ES-I3 (cell line): ENCODE results near the gene TMEM229A.
"Not testable (repeated sequence)": the region's sequence is repeated elsewhere in the genome, so short reads cannot be mapped to it uniquely, and the experiment has no call there.

ENCODE experiments used
- H3K36me3 ChIP-seq: 2 replicates; pipeline ENCODE4 v1.6.1; 2013; ENCODE audit warnings: mild to moderate bottlenecking, low read length, control low read depth, moderate library complexity; ENCODE audit not compliant: insufficient read depth
- H3K4me1 ChIP-seq: 2 replicates; pipeline ENCODE4 v1.6.1; 2013; ENCODE audit warnings: mild to moderate bottlenecking, control low read depth, low read length; ENCODE audit not compliant: insufficient read depth
- H3K9ac ChIP-seq: 2 replicates; pipeline ENCODE4 v1.6.1; 2013; ENCODE audit warnings: low read depth, mild to moderate bottlenecking, low read length, moderate library complexity
- H3K9me3 ChIP-seq: 2 replicates; pipeline ENCODE4 v1.6.1; 2013; ENCODE audit warnings: mild to moderate bottlenecking, low read length, moderate library complexity; ENCODE audit not compliant: control insufficient read depth, insufficient read depth

The TMEM229A gene

DNA sequence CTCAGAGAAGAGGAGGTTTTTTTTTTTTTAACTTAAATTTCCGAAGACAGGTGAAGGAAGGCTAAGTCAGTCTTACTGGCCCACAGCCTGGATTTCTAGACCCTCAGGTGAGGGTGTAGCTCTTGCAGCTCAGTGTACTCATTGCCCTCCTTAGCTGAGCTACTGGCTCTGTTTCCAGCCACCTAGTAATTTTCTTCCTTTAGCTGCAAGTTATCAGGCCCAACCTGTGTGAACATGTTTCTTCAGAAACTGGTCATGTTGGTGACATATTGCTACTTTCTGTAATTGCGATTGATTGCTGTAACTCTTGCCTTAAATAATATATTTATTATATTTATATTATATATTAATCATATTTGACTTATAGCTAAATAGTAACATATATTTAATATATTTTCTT, 10.0 kb upstream of the TMEM229A start:
- Histone ChIP-seq H3K4me1 (peaks cover 4% of the 10 kb centered on the region; the same call in 1 of the 2 replicates), H3K9me3 (no peaks in the 10 kb centered on the region), H3K9ac (no peak overlapping the region), H3K36me3 (no peaks in the 10 kb centered on the region)

DNA sequence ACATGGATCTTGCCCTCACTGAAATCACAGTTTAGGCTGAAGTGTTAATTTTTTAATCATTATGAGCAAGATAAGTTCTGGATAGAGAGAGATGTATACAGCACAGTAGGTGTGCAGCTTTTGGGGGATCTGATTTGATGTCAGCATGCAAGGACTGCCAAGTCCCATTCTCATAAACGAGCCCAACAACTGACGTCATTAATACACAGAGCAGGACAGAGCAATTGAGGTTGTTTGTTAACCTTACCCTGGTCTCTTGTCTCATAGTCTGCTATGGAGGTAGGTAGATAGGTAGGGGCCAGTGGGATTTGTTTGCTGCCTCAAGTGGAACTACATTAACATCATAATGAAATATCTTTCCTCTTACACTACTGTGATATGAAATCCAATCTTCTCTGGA, 8.6 kb upstream of the TMEM229A start:
- Histone ChIP-seq H3K4me1 (peaks cover 10% of the 10 kb centered on the region; the same call in 1 of the 2 replicates), H3K9me3 (no peaks in the 10 kb centered on the region), H3K9ac (no peak overlapping the region), H3K36me3 (no peaks in the 10 kb centered on the region)

DNA sequence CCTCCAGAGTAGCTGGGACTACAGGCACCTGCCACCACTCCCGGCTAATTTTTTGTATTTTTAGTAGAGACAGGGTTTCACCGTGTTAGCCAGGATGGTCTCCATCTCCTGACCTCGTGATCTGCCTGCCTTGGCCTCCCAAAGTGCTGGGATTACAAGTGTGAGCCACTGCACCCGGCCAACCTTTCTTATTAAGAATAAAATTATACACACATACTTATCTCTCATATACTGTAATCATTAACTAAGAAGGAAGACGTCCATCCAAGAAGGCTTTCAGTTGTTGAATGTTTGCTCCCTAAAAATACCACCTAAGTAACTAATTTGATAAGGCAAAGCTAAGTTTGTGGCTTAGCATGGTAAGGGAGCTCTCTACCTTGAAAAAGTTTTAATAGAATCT, 5.0 kb upstream of the TMEM229A start:
- peaks cover 13% of the 10 kb centered on the region; the same call in 1 of the 2 replicates for H3K4me1 ChIP-seq
- H3K9ac ChIP-seq, H3K9me3 ChIP-seq, H3K36me3 ChIP-seq: not testable (repeated sequence)

DNA sequence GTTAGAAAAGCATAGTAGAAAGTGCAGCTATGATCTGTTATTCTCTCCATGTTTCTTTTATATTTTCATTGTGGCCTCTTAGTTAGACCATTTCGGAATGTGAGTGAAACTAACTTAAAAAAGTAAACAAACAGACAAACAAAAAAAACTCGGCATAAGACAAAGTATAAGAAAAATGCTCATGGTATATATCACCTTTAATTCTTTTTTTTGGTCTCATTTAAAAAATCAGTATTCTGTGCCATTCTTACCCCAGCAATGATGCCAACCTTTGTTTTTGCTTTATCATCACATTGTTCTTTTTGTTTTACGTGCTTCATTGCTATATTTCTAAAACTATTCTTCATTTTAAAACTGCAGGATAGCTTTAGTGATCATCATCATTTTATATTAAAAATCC, 2.8 kb upstream of the TMEM229A start:
- Histone ChIP-seq H3K4me1 (peaks cover 13% of the 10 kb centered on the region; the same call in 1 of the 2 replicates), H3K9ac (no peak overlapping the region), H3K36me3 (no peaks in the 10 kb centered on the region), H3K9me3 (no peaks in the 10 kb centered on the region)

DNA sequence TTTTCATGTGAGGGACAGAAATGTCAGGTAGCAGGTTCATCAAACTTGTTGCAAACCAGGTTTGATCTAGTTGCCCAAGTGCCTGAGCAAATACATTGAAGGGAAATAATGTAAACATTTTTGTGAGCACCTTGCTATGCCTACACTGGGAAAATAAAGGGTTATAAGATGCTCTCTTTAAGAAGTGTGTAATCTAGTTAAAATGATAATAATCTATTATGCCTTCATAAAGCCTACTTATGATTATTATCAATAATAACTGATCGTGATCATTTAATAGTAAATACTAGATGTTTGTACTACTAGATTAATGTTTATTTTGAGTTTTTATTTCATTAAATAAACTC, 1.9 kb upstream of the TMEM229A start:
- H3K4me1 ChIP-seq = peaks cover 12% of the 10 kb centered on the region; the same call in 1 of the 2 replicates
- no peaks in the 10 kb centered on the region for H3K9me3 ChIP-seq
- H3K9ac ChIP-seq = no peak overlapping the region
- H3K36me3 ChIP-seq = no peaks in the 10 kb centered on the region

DNA sequence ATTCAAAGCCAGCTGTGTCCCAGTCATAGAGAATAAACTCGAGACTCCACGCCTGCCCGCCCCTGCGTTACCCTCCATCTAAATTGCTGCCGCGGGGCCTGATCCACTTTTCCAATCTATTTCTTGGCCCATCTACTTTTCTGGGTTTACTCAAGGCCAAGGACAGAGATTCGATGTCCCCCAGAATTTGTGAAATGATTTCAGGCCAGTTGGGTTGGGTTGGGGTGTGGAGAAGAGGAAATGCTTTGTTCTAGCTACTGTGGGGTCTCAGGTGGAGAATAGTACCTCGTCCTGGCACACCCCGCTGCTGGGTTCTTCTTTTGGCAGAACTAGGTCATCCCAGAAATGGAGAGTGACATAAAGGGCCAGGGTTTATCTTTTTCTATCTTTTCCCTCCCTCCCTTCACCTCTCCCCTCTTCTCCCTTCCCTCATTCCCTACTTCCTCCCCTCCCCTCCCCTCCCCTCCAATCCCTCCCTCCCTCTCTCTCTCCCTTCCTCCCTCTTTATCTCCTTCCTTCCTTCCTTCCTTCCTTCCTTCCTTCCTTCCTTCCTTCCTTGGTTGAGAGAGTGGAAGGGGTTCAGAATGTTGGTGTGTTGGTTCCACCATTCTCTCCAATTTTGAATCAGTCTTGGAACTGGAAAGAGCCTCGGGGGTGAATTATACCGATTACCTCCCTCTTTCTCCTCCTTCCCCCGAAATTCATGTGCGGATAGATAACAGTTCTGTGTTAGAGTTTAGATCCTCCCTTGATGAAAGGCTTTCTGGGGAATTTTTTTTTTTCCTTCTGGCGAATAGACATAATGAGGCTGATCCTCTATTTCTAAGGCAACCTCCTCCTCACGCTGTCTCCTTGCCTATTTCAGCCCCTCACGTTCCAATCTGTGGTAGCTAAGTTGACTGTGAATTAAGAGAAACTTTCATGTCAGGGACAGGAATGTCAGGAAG, 1.2 kb upstream of the TMEM229A start:
- Histone ChIP-seq H3K9me3 (no peaks in the 10 kb centered on the region), H3K9ac (peak overlapping the region; percentile 44; the same call in 1 of the 2 replicates), H3K4me1 (peaks cover 17% of the 10 kb centered on the region; the same call in 1 of the 2 replicates), H3K36me3 (no peaks in the 10 kb centered on the region)

DNA sequence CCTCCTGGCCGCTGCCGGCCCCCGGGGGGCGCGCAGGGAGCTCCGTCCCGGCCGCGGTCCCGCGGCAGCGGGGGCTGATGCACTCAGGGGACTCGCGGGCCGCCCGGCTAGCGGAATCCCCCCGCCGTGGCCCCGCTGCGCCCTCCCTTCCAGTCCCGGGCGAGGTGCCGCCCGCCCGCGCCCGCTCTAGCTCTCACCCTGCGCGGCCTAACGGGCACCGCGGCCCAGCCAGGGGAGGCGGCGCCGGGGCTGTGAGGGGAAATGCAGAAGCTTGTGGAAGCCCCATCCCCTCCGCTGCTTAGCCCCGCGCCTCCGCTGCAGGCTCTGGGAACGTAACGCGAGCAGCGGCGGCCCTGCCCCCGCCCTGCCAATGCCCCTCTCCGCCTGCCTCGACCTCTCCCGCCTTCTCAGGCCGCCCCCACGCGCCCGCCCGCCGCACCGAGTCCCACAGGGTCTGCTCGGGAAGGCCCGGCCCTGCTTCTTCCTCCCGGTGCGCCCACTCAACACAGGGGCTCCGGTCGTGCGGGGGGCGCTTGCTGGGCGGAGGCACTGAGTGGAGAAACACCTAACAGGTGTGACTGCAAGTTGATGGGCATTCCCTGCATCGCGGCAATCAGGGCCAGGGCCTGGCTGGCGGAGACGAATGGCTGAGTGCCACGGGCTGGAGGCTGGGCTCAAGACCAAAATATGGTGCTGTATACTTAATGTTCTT, 384 bp upstream of the TMEM229A start:
- peak overlapping the region; percentile 44; the same call in 1 of the 2 replicates for H3K9ac ChIP-seq
- H3K36me3 ChIP-seq = no peaks in the 10 kb centered on the region
- peaks cover 17% of the 10 kb centered on the region; the same call in 1 of the 2 replicates for H3K4me1 ChIP-seq
- no peaks in the 10 kb centered on the region for H3K9me3 ChIP-seq

DNA sequence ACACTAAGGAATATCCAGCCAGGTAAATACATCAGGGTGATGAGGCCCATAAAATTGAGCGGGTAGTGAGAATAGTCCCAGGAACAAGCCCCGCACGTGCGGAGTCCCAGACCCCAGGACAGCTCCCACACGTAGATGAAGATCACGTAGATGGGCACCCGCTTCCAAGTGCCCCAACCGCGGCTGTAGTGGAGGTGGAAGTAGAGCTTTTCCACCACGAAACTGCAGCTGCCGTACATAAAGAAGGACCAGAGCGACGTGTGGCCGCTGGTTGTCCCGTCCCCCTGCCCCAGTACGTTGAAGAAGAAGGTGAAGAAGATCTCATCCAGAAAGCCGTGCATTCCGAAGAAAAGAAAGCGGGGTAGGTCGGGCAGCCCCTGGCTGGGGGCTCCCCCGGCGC, 948 bp downstream of the TMEM229A start:
- Histone ChIP-seq H3K4me1 (peaks cover 15% of the 10 kb centered on the region; the same call in 1 of the 2 replicates), H3K9me3 (no peaks in the 10 kb centered on the region), H3K9ac (peak overlapping the region; percentile 44), H3K36me3 (no peaks in the 10 kb centered on the region)

DNA sequence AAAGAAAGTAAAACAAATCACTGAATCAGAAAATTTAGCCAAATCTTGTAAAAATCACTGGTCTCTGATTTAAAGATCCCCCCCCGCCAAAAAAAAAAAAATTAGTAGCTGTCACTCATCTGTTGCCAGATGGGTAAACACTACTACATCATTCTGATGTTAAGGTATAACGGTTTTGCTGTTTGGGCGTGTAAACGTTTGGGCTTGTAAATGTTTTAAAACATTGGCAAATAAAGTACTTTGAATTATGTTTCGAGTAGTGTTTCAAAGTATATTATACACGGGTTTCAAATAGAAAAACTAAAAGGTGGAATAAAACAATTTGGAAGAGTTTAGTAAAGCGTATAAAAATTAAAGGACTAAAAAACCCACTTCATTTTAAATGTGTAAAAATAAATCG, 1.5 kb downstream of the TMEM229A start:
- no peaks in the 10 kb centered on the region for H3K9me3 ChIP-seq
- peaks cover 10% of the 10 kb centered on the region; the same call in 1 of the 2 replicates for H3K4me1 ChIP-seq
- H3K9ac ChIP-seq = peak overlapping the region; percentile 44
- no peaks in the 10 kb centered on the region for H3K36me3 ChIP-seq

DNA sequence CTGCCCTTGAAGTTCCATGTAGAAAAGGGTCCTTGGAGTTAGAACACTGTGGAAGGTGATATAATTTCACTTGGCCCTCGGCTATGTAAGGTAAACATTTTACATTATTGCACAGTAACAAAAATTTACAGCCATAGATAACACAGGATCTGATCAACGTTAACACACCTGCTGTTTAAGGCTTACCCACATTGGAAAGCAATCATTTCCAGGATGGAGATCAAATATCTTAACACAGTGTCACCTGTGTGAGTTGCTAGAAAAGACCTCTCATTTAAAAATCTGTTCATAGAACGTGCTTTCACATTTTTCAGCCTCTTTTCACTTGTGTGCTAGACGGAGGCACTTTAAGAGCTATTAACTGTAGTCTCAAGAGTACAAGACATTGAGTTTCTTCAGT, 1.9 kb downstream of the TMEM229A start:
- Histone ChIP-seq H3K36me3 (no peaks in the 10 kb centered on the region), H3K4me1 (peaks cover 7% of the 10 kb centered on the region; the same call in 1 of the 2 replicates), H3K9ac (no peak overlapping the region)

DNA sequence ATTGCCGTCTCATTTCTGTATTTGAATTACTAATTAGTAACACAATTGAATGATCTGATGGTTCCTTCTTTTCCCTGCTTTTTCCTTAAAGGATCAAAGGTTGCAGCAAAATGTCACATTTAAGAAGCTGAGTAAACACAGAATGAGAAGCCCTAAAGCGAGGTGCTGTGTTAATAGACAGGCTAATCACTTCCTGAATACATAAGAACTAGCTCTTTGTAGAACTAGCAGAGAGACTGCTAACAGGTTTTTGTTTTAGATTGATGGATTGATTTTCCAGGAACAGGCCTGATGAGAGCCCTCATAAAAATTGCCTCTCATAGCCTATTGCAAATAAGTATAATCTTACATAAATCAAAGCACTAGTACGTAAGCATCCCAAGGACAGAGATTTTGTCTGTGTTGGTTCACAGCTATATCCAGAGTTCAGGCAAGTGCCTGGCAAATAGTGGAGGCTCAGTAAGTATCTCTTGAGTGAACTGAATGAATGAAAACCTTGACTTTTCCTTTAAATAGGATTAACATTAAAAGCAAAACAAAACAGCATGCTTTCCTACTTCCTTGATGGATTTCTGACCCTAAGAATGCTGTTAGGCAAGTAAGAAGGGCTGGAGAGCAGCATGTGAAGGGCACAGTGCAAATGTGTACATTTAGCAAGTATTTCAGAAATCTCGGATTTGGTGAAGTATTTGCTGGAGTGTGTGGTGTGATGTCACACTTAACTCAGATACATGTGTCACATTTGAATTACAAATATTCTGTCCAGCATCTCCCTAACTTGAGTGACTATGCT, 3.3 kb downstream of the TMEM229A start:
- Histone ChIP-seq H3K9me3 (no peaks in the 10 kb centered on the region), H3K4me1 (peaks cover 7% of the 10 kb centered on the region; the same call in 1 of the 2 replicates), H3K36me3 (no peaks in the 10 kb centered on the region), H3K9ac (no peak overlapping the region)

More for the DNA sequence above, 1.9 kb downstream of the TMEM229A start:
- H3K9me3 ChIP-seq = no peaks in the 10 kb centered on the region

DNA sequence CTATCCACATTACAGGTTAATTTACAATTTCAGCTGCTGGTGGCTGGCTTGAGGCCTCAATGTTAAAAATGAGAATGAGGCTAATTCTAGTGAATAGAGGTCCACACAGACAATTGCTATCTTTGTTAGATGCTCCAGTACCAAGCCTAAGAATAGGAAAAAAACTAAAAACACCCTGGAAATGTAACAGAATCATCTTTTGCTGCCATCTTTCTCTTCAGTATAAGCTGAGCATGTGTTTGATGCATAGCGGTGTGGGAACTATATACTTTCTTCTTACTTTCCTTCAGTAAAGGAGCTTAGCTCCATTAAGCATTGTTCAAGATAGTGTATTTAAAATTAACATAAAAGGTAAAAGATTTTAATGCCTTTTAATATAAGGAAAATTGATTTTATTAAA, 5.6 kb downstream of the TMEM229A start:
- H3K9ac ChIP-seq = no peak overlapping the region
- no peaks in the 10 kb centered on the region for H3K36me3 ChIP-seq
- H3K4me1 ChIP-seq = peaks cover 7% of the 10 kb centered on the region; the same call in 1 of the 2 replicates
- no peaks in the 10 kb centered on the region for H3K9me3 ChIP-seq

DNA sequence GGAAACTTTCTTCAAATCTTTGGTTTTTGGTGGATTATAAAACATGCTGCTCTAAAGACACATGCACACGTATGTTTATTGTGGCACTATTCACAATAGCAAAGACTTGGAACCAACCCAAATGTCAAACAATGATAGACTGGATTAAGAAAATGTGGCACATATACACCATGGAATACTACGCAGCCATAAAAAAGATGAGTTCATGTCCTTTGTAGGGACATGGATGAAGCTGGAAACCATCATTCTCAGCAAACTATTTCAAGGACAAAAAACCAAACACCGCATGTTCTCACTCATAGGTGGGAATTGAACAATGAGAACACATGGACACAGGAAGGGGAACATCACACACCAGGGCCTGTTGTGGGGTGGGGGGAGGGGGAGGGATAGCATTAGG, 8.5 kb downstream of the TMEM229A start:
- H3K4me1 ChIP-seq = not testable (repeated sequence)

DNA sequence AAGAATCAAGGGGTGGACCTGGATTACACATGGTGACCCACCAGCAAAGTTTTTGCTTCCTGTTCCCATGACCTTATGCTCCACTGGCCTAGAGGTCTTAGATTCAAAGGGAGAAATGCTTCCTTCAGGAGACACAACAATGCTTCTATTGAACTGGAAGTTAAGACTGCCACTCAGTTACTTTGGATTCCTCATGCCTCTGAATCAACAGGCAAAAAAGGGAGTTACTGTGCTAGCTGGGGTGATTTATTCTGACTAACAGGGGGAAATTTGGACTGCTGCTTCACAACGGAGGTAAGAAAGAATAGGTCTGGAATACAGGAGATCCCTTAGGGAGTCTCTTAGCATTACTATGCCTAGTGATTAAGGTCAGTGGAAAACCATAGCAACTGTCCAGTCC, 10.3 kb downstream of the TMEM229A start:
- H3K4me1 ChIP-seq = no peaks in the 10 kb centered on the region
- no peaks in the 10 kb centered on the region for H3K9me3 ChIP-seq
- H3K9ac ChIP-seq = no peak overlapping the region
- H3K36me3 ChIP-seq = no peaks in the 10 kb centered on the region

More for the DNA sequence above, 8.5 kb downstream of the TMEM229A start:
- H3K36me3 ChIP-seq, H3K9me3 ChIP-seq, H3K9ac ChIP-seq: not testable (repeated sequence)
